ENCODE results near the gene OTOG.

OTOG gene

DNA sequence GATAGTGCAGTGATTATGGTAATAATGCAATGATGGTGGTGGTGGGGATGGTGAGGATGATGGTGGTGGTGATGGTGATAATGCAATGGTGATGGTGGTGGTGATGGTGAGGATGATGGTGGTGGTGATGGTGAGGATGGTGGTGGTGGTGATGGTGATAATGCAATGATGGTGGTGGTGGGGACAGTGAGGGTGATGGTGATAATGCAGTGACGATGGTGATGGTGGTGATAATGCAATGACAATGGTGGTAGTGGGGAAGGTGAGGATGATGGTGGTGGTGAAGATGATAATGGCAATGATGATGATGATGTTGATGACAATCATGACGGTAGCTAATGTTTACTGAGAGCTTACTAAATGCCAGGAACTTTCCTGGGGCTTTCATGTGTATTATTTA lies 92.7 kb downstream of the OTOG start:
- no peak overlapping the region for H3K4me3 ChIP-seq (ENCODE audit: low read depth in 1 of 2, low read length in 2 of 2)
- H3K9me3 ChIP-seq (ENCODE audit: insufficient read depth, low read length, severe bottlenecking) = no peaks in the 10 kb centered on the region
- no peaks in the 10 kb centered on the region for H3K4me1 ChIP-seq (ENCODE audit: insufficient read depth, low read length)
- TF ChIP-seq CTCF (IDR thresholded peaks at IDR 0.05; ENCODE audit: borderline replicate concordance, extremely low read depth, low read length, poor library complexity, severe bottlenecking) (no peak), EZH2 (IDR thresholded peaks at IDR 0.05; ENCODE audit: borderline replicate concordance, low read depth, low read length, severe bottlenecking) (no peak)
- H3K9ac ChIP-seq (ENCODE audit: low read depth, low read length) = no peak overlapping the region
- no peak overlapping the region for H2AFZ ChIP-seq (ENCODE audit: low read depth, low read length)
- H3K27ac ChIP-seq (ENCODE audit: low read length) = no peak overlapping the region
- no peaks in the 10 kb centered on the region for H3K36me3 ChIP-seq (ENCODE audit: insufficient read depth, low read length)
- peaks cover 8% of the 10 kb centered on the region for H3K27me3 ChIP-seq (ENCODE audit: insufficient read depth, low read length, poor library complexity)
- no peak for DNase-seq
- no peaks in the 10 kb centered on the region; the same call in 1 of the 2 replicates for H4K20me1 ChIP-seq (ENCODE audit: insufficient read depth, low read length)
- no peak for ATAC-seq (ENCODE audit: insufficient read depth, low read depth)
- H3K79me2 ChIP-seq (ENCODE audit: insufficient read depth, low read length) = no peaks in the 10 kb centered on the region
- no peak overlapping the region for H3K4me2 ChIP-seq (ENCODE audit: insufficient read depth, low read length)

DNA sequence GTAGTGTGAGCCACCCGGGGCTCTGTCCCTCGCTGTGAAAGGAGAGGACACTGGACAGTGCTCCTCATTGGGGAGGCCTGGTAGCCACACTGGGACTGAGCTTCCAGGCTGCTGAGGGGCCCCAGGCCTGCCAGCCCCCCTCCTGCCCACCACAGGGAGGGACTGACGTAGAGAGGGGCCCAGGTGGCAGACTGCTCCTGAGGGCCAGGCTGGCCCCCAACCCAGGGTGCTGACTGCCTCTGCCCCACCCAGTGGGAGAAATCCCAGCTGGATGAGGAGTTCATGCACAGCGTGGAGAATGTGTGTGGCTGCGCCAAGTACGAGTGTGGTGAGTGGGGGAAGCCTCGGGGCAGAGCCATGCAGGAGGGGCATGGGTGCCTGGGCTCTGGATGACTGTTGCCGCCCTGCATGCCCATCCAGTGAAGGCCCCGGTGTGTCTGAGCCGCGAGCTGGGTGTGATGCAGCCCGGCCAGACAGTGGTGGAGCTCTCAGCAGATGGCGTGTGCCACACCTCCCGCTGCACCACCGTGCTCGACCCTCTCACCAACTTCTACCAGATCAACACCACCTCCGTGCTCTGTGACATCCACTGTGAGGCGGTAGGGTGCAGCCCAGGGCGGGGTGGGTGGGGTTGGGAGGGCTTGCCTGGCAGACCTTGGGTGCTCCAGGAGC lies 93.6 kb downstream of the OTOG start:
- Histone ChIP-seq H3K4me1 (ENCODE audit: insufficient read depth, low read length) (no peaks in the 10 kb centered on the region), H3K9ac (ENCODE audit: low read depth, low read length) (no peak overlapping the region), H3K9me3 (ENCODE audit: insufficient read depth, low read length, severe bottlenecking) (no peaks in the 10 kb centered on the region), H2AFZ (ENCODE audit: low read depth, low read length) (no peak overlapping the region), H4K20me1 (ENCODE audit: insufficient read depth, low read length) (no peaks in the 10 kb centered on the region; the same call in 1 of the 2 replicates), H3K4me2 (ENCODE audit: insufficient read depth, low read length) (no peak overlapping the region), H3K4me3 (ENCODE audit: low read depth in 1 of 2, low read length in 2 of 2) (no peak overlapping the region), H3K79me2 (ENCODE audit: insufficient read depth, low read length) (no peaks in the 10 kb centered on the region), H3K27me3 (ENCODE audit: insufficient read depth, low read length, poor library complexity) (peaks cover 9% of the 10 kb centered on the region), H3K36me3 (ENCODE audit: insufficient read depth, low read length) (no peaks in the 10 kb centered on the region), H3K27ac (ENCODE audit: low read length) (no peak overlapping the region)
- no peak for ATAC-seq (ENCODE audit: insufficient read depth, low read depth)
- no peak for DNase-seq
- TF ChIP-seq CTCF (IDR thresholded peaks at IDR 0.05; ENCODE audit: borderline replicate concordance, extremely low read depth, low read length, poor library complexity, severe bottlenecking) (no peak), EZH2 (IDR thresholded peaks at IDR 0.05; ENCODE audit: borderline replicate concordance, low read depth, low read length, severe bottlenecking) (no peak)

- ATAC-seq (ENCODE audit: insufficient read depth, low read depth) (no peak), DNase-seq (no peak)
- Histone ChIP-seq H3K4me3 (ENCODE audit: low read depth in 1 of 2, low read length in 2 of 2) (no peak overlapping the region), H3K4me1 (ENCODE audit: insufficient read depth, low read length) (no peaks in the 10 kb centered on the region), H3K4me2 (ENCODE audit: insufficient read depth, low read length) (no peak overlapping the region), H3K36me3 (ENCODE audit: insufficient read depth, low read length) (no peaks in the 10 kb centered on the region), H3K9me3 (ENCODE audit: insufficient read depth, low read length, severe bottlenecking) (no peaks in the 10 kb centered on the region), H2AFZ (ENCODE audit: low read depth, low read length) (no peak overlapping the region), H3K27me3 (ENCODE audit: insufficient read depth, low read length, poor library complexity) (peaks cover 9% of the 10 kb centered on the region), H3K9ac (ENCODE audit: low read depth, low read length) (no peak overlapping the region), H4K20me1 (ENCODE audit: insufficient read depth, low read length) (no peaks in the 10 kb centered on the region; the same call in 1 of the 2 replicates), H3K79me2 (ENCODE audit: insufficient read depth, low read length) (no peaks in the 10 kb centered on the region), H3K27ac (ENCODE audit: low read length) (no peak overlapping the region)
- TF ChIP-seq CTCF (IDR thresholded peaks at IDR 0.05; ENCODE audit: borderline replicate concordance, extremely low read depth, low read length, poor library complexity, severe bottlenecking) (no peak), EZH2 (IDR thresholded peaks at IDR 0.05; ENCODE audit: borderline replicate concordance, low read depth, low read length, severe bottlenecking) (no peak)
Measured at GRCh38 chr11:17641792-17642350, 94.8 kb downstream of the OTOG start.
